Transverse colon (tissue), 3 donors: ENCODE data around the gene OTOF.

Experiments used
- CTCF ChIP-seq, 5 experiments: fragments of 200-600 bp in 3 of 5; fragments of 450-650 bp in 2 of 5; sonication (generic) in 3 of 5; IDR thresholded peaks; 1 replicate in 2 of 5; 2 replicates in 3 of 5; pipeline ENCODE4 v1.5.1; 2016 to 2017; ENCODE audit warnings: antibody characterized with exemption in 5 of 5, inconsistent platforms in 3 of 5, mild to moderate bottlenecking in 2 of 5, moderate library complexity in 1 of 5
- EP300 ChIP-seq: sonication (generic); formaldehyde crosslinking; IDR thresholded peaks from one replicate; pipeline ENCODE4 v1.6.1; 2017; ENCODE audit warnings: antibody characterized with exemption, low read depth
- POLR2A ChIP-seq: fragments of 450-650 bp; IDR thresholded peaks from one replicate; pipeline ENCODE4 v1.6.1; 2016; ENCODE audit warnings: antibody characterized with exemption, mild to moderate bottlenecking, moderate library complexity

DNA sequence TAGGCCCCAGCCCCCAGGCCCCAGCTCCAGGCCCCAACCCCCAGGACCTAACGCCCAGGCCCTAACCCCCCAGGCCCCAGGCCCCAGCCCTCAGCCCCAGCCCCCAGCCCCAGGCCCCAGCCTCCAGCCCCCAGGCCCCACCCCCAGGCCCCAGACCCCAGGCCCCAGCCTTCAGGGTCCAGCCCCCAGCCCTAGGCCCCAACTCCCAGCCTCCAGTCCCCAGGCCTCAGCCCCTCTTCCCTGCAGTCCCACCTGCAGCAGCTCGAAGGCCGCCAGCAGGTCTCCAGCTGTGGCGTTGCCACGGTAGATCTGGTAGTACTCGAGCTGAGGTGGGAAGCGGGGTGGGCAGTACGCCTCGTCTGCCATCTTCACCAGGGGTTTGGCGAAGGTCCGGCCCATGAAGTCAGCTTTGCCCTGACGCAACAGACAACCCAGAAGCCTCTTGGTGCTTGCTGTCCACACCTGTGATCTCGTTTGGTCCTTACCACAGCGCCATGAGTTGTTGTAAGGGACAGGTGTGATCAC, 3.6 kb downstream of the OTOF start:
- TF ChIP-seq CTCF (IDR thresholded peaks at IDR 0.05): no peak
- TF ChIP-seq POLR2A: no peak
- no peak for TF ChIP-seq EP300
